Thoracic aorta (tissue), 2 donors: ENCODE results near the gene LYPD6. TPM values are rescaled to one million over a fixed set of nuclear protein-coding genes. Genes with fewer than 3 reads are reported as not detected.

Experiments used
- ATAC-seq: fragments of 150-250 bp; one replicate; pipeline ENCODE4 v1.8.0; 2017; ENCODE audit warnings: low read depth; ENCODE audit not compliant: insufficient number of reproducible peaks, low FRiP score
- DNase-seq: peaks from one replicate; pipeline ENCODE4 v3.0.0-alpha.2; 2020; ENCODE audit warnings: low spot score
- H3K27ac ChIP-seq, 2 donors: fragments of 200-600 bp; sonication (generic); 1 replicate in 1 of 2; 2 replicates in 1 of 2; pipeline ENCODE4 v1.5.1; 2016; ENCODE audit warnings: mild to moderate bottlenecking in 2 of 2, moderate library complexity in 2 of 2
- H3K27me3 ChIP-seq: fragments of 200-600 bp; sonication (generic); replicated peaks from 2 replicates; pipeline ENCODE4 v1.6.0; 2016; ENCODE audit warnings: mild to moderate bottlenecking; ENCODE audit not compliant: insufficient read depth
- H3K36me3 ChIP-seq: fragments of 200-600 bp; sonication (generic); one replicate; pipeline ENCODE4 v1.5.1; 2016
- H3K4me1 ChIP-seq, 2 donors: fragments of 200-600 bp; sonication (generic); 1 replicate in 1 of 2; 2 replicates in 1 of 2; pipeline versions ENCODE4 v1.5.1 to v1.6.0; 2016; ENCODE audit warnings: low read depth in 2 of 2, mild to moderate bottlenecking in 1 of 2; ENCODE audit not compliant: control insufficient read depth in 1 of 2
- H3K4me3 ChIP-seq: fragments of 200-600 bp; sonication (generic); 2 replicates; pipeline ENCODE4 v1.5.1; 2016; ENCODE audit warnings: mild to moderate bottlenecking
- H3K9me3 ChIP-seq: fragments of 200-600 bp; sonication (generic); 2 replicates; pipeline ENCODE4 v1.5.1; 2016
- CTCF ChIP-seq: fragments of 200-600 bp; sonication (generic); IDR thresholded peaks from one replicate; pipeline ENCODE4 v1.5.1; 2019; ENCODE audit warnings: antibody characterized with exemption
- total RNA-seq, 2 donors: library from RNA; depleted of rRNA; stranded (reverse); fragments of >200 nt; gene quantifications; one replicate each; pipeline versions ENCODE4 v1.1.0 to v1.2.3, GENCODE V29; 2016

LYPD6 gene
- total RNA-seq, 2 donors from 2014 or later: 0.27 to 0.28 TPM

GRCh38 chr2:149507974-149508373 is 177.6 kb downstream of the LYPD6 start:
- Histone ChIP-seq H3K4me3 (no peak overlapping the region), H3K27me3 (no peaks in the 10 kb centered on the region), H3K9me3 (no peaks in the 10 kb centered on the region), H3K36me3 (no peaks in the 10 kb centered on the region), H3K4me1 (no peaks in the 10 kb centered on the region), H3K27ac (no peak overlapping the region)
- DNase-seq: no peak
- TF ChIP-seq CTCF: no peak
- ATAC-seq: no peak

- Histone ChIP-seq H3K9me3 (no peaks in the 10 kb centered on the region), H3K27me3 (no peaks in the 10 kb centered on the region), H3K4me3 (no peak overlapping the region), H3K4me1 (no peaks in the 10 kb centered on the region), H3K27ac (no peak overlapping the region), H3K36me3 (no peaks in the 10 kb centered on the region)
- no peak for DNase-seq
- ATAC-seq: no peak
- TF ChIP-seq CTCF: no peak
Measured at GRCh38 chr2:149513461-149513860, 183.1 kb downstream of the LYPD6 start.
